Prostate gland (tissue), 2 donors: ENCODE results near the gene PLPPR5.

Source experiments
- CTCF ChIP-seq, 4 experiments: fragments of 200-600 bp in 2 of 4; fragments of 450-650 bp in 2 of 4; sonication (generic) in 2 of 4; IDR thresholded peaks; 1 replicate in 3 of 4; 2 replicates in 1 of 4; pipeline ENCODE4 v1.5.1; 2016 to 2019; ENCODE audit warnings: antibody characterized with exemption in 4 of 4, mild to moderate bottlenecking in 2 of 4, moderate library complexity in 2 of 4
- POLR2AphosphoS5 ChIP-seq: sonication (generic); formaldehyde crosslinking; IDR thresholded peaks from one replicate; pipeline ENCODE4 v1.6.1; 2017; ENCODE audit warnings: antibody characterized with exemption

- TF ChIP-seq CTCF (IDR thresholded peaks at IDR 0.05) = no peak
- TF ChIP-seq POLR2AphosphoS5 = no peak
Observed at GRCh38 chr1:98931128-98931835, 73.4 kb downstream of the PLPPR5 start.
